ENCODE results near the gene SYNGR2.
"Not testable (repeated sequence)": the region's sequence is repeated elsewhere in the genome, so short reads cannot be mapped to it uniquely, and the experiment has no call there.

SYNGR2 gene

DNA sequence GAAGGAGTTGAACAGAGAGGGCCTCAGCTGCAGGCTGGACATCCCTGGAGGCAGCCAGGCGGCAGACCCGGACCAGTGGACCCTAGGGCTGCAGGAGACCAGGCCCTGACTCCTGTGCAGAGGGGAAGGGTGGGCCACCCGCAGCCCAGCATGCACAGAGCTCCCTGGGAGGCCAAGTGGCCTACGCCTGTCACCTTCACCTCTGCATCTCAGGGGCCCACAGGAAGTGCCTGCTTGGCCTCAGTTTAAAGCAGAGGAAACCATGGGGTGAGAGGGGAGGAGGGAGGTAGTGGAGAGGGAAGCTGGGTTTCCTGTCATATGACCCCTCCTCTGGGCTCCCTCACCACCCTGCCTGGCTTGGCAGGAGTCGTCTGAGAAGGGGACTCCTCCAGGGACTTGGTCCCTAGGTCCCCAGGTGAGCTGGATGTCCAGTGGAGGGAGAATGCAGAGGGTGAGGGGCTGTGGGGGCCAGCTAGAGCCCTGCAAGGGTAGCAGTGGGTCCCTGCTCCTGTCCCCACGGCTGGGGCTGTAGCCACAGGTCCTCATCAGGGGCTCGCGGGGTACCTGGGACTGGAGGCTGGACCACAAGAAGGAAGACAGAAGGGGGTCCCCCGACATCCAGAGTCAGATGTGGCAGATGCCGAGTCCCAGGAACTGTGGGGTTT, 37.8 kb upstream of the SYNGR2 start, which contains the start of gene TMC8:
Gene TMC8, plus strand, starts transcription at position 335 of the 665 bp plus-strand sequence. CDS start 818 bp downstream, outside the sequence.
- peak; percentile 70 for DNase-seq

GRCh38 chr17:78131172-78132083, 37.0 kb upstream of the SYNGR2 start:
- peak; percentile 49 for DNase-seq

GRCh38 chr17:78132084-78132676, 36.2 kb upstream of the SYNGR2 start:
- DNase-seq, result peak; percentile 63

DNA sequence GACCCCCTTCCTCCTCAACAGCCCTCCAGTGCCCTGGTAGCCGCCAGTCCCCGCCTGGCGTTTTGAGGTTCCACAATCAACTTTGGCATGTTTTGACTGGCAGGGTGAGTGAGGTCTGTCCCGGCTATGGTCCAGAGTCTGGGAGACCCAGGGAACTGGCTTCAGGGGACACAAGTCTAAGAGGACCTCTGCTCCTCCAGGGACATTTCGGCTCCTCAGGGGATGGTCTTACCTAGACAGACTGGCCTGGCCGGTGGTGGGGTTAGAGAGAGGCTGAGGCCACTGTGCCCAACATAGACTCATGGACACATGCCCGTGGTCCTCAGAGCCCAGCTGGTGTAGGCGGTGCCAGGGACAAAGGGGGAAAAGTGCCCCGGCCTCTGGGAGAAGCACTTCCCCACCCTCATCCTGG, 35.6 kb upstream of the SYNGR2 start:
- DNase-seq, result no peak

DNA sequence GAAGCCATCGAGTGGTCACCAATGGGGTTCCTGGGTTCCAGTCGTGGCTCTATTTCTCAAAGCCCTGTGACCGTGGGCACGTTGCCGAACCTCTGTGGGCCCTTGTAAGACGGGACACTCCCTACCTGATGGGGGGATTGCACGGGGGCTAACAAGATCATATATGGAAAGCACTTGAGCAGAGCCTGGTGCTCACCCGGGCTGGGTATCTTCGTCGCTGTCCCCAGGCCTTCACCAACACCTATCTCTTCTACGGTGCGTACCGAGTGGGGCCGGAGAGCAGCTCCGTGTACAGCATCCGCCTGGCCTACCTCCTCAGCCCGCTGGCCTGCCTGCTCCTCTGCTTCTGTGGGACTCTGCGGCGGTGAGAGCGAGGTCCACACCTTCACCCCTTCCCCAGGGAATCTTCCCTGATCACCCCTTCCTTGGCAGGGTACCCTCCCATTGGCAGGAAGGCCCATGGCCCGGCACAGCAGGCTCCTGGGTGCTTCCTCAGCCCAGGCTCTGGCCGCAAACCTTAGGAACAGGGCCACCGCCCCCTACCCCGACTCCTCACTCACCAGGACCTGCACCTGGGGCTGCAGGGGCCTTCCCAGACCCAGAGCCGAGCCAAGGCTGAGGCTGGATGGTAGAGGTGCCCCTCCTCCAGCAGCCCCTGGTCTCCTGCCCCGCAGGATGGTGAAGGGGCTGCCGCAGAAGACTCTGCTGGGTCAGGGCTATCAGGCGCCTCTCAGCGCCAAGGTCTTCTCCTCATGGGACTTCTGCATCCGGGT, 35.0 kb upstream of the SYNGR2 start:
- no peak for DNase-seq

- DNase-seq, result peak; percentile 77
Measured at GRCh38 chr17:78133971-78134898, 34.1 kb upstream of the SYNGR2 start.

DNA sequence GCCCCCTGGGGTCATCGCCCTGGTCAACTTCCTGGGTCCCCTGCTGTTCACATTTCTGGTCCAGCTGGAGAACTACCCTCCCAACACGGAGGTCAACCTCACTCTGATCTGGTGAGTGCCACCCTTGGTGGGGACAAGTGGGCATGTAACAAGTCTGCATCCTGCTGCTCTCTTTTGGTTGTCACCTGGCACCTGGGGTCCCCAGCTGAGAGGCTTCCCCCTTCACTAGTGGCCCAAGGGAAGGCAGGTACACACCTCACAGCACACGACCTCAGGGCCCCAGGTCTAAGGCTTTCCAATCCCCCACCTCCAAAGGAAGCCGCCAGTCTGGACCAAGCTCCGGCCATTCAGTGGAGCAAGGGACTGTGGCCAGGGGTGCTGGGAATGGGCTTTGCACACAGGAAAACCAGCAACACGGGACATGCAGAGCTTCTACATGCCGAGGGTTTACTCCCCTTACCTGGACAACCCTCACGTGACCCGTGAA, 33.4 kb upstream of the SYNGR2 start:
- no peak for DNase-seq

DNA sequence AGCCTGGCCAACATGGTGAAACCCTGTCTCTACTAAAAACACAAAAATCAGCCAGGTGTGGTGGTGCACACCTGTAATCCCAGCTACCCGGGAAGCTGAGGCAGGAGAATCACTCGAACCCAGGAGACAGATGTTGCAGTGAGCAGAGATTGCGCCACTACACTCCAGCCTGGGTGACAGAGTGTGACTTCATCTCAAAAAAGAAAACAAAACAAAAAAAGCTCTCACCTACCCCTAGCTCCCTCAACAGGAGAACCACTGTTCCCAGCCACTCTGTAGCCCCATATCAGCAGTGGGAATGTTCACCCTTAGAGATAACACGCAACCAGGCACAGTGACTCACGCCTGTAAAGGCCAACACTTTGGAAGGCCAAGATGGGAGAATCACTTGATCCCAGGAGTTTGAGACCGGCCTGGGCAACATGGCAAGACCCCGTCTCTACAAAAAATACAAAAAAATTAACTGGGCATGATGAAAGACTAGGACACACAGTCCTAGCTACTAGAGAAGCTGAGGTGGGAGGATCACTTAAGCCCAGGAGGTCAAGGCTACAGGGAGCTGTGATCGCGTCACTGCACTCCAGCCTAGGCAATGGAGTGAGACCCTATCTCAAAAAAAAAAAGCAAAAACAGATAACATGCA, 32.4 kb upstream of the SYNGR2 start:
- DNase-seq, result no peak

DNA sequence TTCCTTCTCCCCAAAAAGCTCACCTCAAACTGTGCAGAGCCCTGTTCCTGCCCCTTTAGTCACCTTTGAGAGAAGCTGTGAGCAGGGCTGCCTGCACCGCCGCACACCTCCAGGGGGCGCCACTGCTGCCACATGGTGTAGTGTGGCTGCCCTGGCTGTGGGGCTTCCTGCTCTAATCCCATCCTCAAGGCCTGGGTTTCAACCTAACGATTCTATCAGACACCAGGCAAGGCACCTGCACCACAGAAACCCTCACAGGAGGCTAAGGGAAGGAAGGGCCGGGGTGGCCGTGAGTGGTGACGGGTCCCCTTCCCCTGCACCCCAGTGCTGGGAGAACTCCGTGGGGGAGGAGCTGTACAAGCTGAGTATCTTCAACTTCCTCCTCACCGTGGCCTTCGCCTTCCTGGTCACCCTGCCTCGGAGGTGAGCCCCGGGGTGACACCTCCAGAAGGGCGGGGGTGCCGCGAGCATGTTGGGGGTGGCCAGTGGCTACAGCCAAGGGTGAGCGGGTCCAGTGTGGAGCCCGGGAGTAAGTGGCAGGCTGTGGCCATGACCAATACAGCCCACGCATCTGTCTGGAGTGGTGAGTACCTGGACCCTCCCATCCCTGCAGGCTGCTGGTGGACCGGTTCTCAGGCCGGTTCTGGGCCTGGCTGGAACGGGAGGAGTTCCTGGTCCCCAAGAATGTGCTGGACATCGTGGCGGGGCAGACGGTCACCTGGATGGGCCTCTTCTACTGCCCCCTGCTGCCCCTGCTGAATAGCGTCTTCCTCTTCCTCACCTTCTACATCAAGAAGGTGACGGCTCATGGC, 30.8 kb upstream of the SYNGR2 start:
- DNase-seq, result no peak

DNA sequence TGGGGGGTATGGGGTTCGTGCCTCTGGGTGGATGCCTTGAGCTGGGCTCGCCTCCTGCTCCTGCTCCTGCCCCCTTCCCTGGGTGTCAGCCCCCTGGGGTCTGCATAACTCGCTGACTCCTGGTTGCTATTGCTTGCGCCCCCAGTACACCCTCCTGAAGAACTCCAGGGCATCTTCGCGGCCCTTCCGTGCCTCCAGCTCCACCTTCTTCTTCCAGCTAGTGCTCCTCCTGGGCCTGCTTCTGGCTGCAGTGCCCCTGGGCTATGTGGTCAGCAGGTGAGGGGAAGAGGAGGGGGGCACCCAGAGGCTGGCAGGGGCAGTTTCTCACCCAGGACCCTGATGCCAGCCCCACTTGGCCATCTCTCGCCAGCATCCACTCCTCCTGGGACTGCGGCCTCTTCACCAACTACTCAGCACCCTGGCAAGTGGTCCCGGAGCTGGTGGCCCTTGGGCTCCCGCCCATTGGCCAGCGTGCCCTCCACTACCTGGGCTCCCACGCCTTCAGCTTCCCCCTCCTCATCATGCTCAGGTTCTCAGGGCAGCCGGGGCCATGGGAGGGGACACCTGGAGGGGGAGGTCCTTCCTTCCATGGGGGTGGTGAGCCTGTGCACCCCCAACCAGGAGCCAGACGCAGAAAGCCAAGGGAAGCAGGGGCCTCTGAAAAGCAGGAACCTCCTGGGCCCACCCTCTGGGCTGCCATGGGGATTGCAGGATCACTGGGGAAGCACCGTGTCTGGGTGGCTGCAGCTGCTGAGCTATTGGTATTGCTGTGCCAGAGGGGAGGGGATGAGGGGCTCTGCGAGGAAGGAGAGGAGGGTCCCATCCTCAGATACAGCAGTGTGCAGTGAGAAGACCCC, 29.9 kb upstream of the SYNGR2 start:
- DNase-seq, result no peak

- DNase-seq, result not testable (repeated sequence)
Measured at GRCh38 chr17:78139861-78140168, 28.6 kb upstream of the SYNGR2 start.

DNA sequence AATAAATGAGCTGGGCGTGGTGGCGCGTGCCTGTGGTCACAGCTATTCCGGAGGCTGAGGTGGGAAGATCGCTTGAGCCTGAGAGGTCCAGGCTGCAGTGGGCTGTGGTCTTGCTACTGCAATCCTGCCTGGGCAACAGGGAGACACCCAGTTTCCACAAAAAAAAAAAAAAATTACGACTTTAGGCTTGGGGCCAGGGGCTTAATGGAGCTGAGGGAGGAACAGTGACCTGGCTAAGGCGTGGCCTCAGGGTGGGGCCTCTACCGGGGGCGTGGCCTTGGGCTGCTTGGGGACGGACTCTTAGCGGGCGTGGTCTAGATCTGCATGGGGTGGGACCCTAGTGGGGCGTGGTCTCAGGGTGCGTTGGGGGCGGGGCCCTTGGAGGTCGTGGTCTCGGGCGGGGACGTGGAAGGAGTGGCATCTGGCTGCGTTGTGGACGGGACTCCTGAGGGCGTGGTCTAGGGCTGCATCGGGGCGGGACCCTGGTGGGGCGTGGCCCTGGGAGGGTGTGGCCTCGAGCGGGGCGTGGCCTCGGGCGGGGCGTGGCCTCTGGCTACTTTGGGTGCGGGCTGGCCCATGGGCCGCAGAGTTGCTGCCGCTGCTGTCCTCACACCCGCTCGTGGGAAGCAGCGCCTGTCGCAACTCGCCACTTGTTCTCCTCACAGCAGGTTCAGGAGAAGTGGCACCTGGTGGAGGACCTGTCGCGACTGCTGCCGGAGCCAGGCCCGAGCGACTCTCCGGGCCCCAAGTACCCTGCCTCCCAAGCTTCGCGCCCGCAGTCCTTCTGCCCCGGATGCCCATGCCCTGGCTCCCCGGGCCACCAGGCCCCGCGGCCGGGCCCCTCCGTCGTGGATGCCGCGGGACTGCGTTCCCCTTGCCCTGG, 28.0 kb upstream of the SYNGR2 start:
- peak; percentile 91 for DNase-seq

- no peak for DNase-seq
Measured at GRCh38 chr17:78141437-78142118, 26.8 kb upstream of the SYNGR2 start.

DNA sequence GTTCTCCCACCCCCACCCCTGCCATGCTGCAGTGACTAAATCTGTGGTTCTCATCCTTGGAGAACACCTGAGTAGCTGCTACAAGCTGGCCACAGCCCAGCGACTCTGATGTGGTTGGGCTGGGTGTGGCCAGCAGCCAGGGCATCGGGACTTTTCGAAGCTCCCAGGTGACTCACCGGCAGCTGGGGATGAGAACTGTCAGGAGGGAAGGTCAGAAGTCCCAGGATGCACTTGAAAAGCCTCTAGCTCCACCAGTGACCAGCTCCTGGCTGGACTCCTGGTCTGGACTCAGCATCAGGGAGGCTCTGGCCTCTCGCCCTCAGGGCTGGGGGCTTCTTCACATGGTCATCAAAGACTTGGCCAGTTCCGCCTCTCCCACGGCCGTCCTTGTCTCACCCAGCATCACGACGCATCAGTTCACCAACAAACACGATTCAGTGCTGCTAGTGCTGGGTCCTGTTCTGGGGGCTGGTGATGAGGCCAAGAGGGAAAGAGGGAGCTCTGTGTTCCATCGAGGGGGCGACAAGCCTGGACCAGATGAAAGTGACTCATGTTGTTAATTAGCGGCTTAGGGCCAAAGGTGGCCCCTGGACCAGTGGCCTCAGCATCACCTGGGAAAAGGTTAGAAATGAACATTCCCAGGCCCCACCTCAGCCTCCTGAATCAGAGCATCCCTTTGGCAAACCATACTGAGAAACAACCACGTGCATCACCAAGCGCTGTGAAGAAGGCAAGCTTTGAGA, 26.1 kb upstream of the SYNGR2 start:
- no peak for DNase-seq

DNA sequence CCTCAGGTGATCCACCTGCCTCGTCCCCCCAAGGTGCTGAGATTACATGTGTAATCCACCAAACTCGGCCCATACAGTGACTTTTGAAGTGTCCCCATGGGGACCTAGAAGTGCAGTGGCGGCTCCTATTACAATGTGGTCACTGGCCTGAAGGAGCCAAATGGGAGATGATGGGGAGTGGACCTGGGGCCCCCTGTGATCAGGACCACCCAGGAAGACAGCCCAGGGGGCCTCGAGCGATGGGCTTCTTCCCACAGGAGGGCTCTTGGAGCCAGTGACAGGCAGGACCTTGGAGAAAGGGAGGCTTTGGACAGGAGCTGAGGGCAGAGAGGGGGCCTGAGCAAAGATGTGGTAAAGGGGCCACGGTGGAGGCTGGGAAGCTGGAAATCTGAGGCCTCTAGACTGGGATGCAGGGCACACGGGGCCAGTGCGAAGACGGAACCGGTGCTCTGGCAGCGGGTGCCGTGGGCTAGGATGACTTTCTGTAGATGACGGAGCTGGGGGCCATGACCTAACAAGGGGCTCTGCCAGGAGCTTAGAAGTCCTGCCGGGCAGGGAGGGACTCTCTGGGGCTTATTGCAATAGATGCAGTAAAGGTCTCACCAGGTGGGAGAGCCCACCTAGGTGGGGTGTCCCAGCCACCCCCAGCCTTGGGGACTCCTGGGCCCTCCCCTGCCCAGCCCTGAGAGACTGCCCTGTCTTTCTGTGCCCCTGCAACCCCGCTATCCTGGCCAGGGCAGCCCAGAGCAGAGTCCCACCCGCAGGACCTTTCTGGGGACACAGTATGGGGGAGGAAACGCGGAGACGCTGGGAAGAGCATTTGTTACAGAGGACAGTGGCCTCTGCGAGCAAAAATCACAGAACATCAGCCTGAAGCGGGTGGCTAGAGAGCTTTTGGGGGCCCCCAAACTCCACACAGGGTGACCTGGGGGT, 24.9 kb upstream of the SYNGR2 start:
- DNase-seq, result no peak

Measured in stimulated activated CD4-positive, alpha-beta T cell treated with anti-CD3 and anti-CD28 coated beads, Interleukin-4, amount 100 ng/mL, for 24 hours (primary cell).